ENCODE measurements around the gene ETDC. TPM values are rescaled to one million over a fixed set of nuclear protein-coding genes. Genes with fewer than 3 reads are reported as not detected.

Gene ETDC
- total and polyA plus RNA-seq, 2 experiments from 2014 or later, result not detected

GRCh38 chrX:135346975-135347374 is 37.7 kb downstream of the ETDC start:
- TF ChIP-seq CTCF (conservative IDR thresholded peaks at IDR 0.05; ENCODE audit: low read depth in 2 of 2) (peak in 1 of 2 experiments; percentile 26; a peak in 2 of 4 replicates), CREB1 (CRISPR knock-in tag; IDR thresholded peaks at IDR 0.05; ENCODE audit: low read depth) (no peak)
- Histone ChIP-seq H3K27me3 (ENCODE audit: insufficient read depth) (no peaks in the 10 kb centered on the region), H4K20me1 (replicated peaks; ENCODE audit: insufficient read depth) (no peaks in the 10 kb centered on the region), H3K4me3 (no peak overlapping the region), H2AFZ (no peak overlapping the region), H3K4me1 (ENCODE audit: insufficient read depth) (no peaks in the 10 kb centered on the region), H3K27ac (ENCODE audit: low read depth) (no peak overlapping the region), H3F3A (replicated peaks; ENCODE audit: low read depth) (no peaks in the 10 kb centered on the region), H3K36me3 (ENCODE audit: insufficient read depth) (no peaks in the 10 kb centered on the region), H3K9me2 (ENCODE audit: insufficient read depth) (no peaks in the 10 kb centered on the region), H3K79me2 (replicated peaks; ENCODE audit: insufficient read depth) (peaks cover 8% of the 10 kb centered on the region), H3K4me2 (no peak overlapping the region)
- no peaks in the 10 kb centered on the region for H3K9me3 Mint-ChIP-seq
- H3K4me3 Mint-ChIP-seq, result no peak overlapping the region
- no peak overlapping the region for H3K27ac Mint-ChIP-seq
- peaks cover 9% of the 10 kb centered on the region for H3K27me3 Mint-ChIP-seq (ENCODE audit: insufficient read depth, low read depth, poor library complexity)
- DNase-seq (ENCODE audit: low spot score), result no peak
- peaks cover 17% of the 10 kb centered on the region for H3K36me3 Mint-ChIP-seq (ENCODE audit: low read depth)
- peaks cover 13% of the 10 kb centered on the region; the same call in 2 of the 3 replicates for H3K4me1 Mint-ChIP-seq
- no peak for ATAC-seq

GRCh38 chrX:135347381-135348016 is 38.2 kb downstream of the ETDC start:
- no peaks in the 10 kb centered on the region for H3F3A ChIP-seq (replicated peaks; ENCODE audit: low read depth)
- Mint-ChIP-seq H3K36me3 (ENCODE audit: low read depth) (peaks cover 17% of the 10 kb centered on the region), H3K4me1 (peaks cover 8% of the 10 kb centered on the region; the same call in 2 of the 3 replicates), H3K4me3 (no peak overlapping the region), H3K9me3 (no peaks in the 10 kb centered on the region), H3K27ac (no peak overlapping the region), H3K27me3 (ENCODE audit: insufficient read depth, low read depth, poor library complexity) (peaks cover 6% of the 10 kb centered on the region)
- no peak overlapping the region for H3K4me2 ChIP-seq
- H2AFZ ChIP-seq, result no peak overlapping the region
- no peaks in the 10 kb centered on the region for H3K9me2 ChIP-seq (ENCODE audit: insufficient read depth)
- peaks cover 2% of the 10 kb centered on the region for H3K79me2 ChIP-seq (replicated peaks; ENCODE audit: insufficient read depth)
- no peak overlapping the region for H3K4me3 ChIP-seq
- no peak for ATAC-seq
- H3K4me1 ChIP-seq (ENCODE audit: insufficient read depth), result no peaks in the 10 kb centered on the region
- no peaks in the 10 kb centered on the region for H4K20me1 ChIP-seq (replicated peaks; ENCODE audit: insufficient read depth)
- no peak overlapping the region for H3K27ac ChIP-seq (ENCODE audit: low read depth)
- DNase-seq (ENCODE audit: low spot score), result no peak
- no peaks in the 10 kb centered on the region for H3K36me3 ChIP-seq (ENCODE audit: insufficient read depth)
- no peaks in the 10 kb centered on the region for H3K27me3 ChIP-seq (ENCODE audit: insufficient read depth)
- TF ChIP-seq JUNB (IDR thresholded peaks at IDR 0.05; ENCODE audit: unreplicated experiment), result no peak
- TF ChIP-seq REST (IDR thresholded peaks at IDR 0.05; ENCODE audit: unreplicated experiment), result no peak
- no peak for TF ChIP-seq CREB1 (CRISPR knock-in tag; IDR thresholded peaks at IDR 0.05; ENCODE audit: low read depth)
- no peak for TF ChIP-seq ZNF331 (CRISPR knock-in tag; IDR thresholded peaks at IDR 0.05; ENCODE audit: low read depth)
- TF ChIP-seq NANOG (IDR thresholded peaks at IDR 0.05; ENCODE audit: borderline replicate concordance), result no peak
- TF ChIP-seq CTCF (conservative IDR thresholded peaks at IDR 0.05; ENCODE audit: low read depth in 2 of 2), result no peak
- TF ChIP-seq POLR2AphosphoS5 (IDR thresholded peaks at IDR 0.05; ENCODE audit: low read depth), result no peak
- TF ChIP-seq STAT1 (IDR thresholded peaks at IDR 0.05; ENCODE audit: unreplicated experiment), result no peak
- TF ChIP-seq ETS1 (IDR thresholded peaks at IDR 0.05), result no peak
- TF ChIP-seq ZNF114 (CRISPR knock-in tag; IDR thresholded peaks at IDR 0.05), result no peak
- TF ChIP-seq EZH2phosphoT487 (IDR thresholded peaks at IDR 0.05; ENCODE audit: unreplicated experiment), result no peak

Measured in GM23338 (cell line).